K562 (cell line): Measurements from ENCODE around the gene DHRS12. TPM values are rescaled to one million over a fixed set of nuclear protein-coding genes. Genes with fewer than 3 reads are reported as not detected.

Experiments
- ATAC-seq: fragments of 200-7000 bp; cut with Tn5 transposase; 3 replicates; pipeline ENCODE4 v1.9.1; 2020; ENCODE audit warnings: moderate library complexity
- BruUV-seq: library from RNA; stranded (reverse); fragments of 400-500 nt; replicated peaks from 2 replicates; lab custom pipeline; 2021; lab: Mats Ljungman, UMichigan
- CTCF ChIA-PET: fragments of 300-600 bp; formaldehyde crosslinking; extraction: SDS; loops from one replicate; lab custom pipeline; 2021; ENCODE audit warnings: low intra/inter-chr PET ratio; lab: Yijun Ruan, JAX
- POLR2A ChIA-PET: fragments of 300-600, 350-650 bp; sonication (Branson Sonifier 250); formaldehyde crosslinking; extraction: SDS; loops from one replicate; lab custom pipeline; 2021; ENCODE audit warnings: antibody characterized with exemption, inconsistent platforms; lab: Yijun Ruan, JAX
- DNase-seq, 4 experiments: peaks; one replicate each; pipeline versions ENCODE4 v3.0.0 to v3.0.0-alpha.2; 2011 to 2018; ENCODE audit warnings: low spot score in 3 of 4, mixed read lengths in 3 of 4; ENCODE audit errors: extremely low read depth in 1 of 4
- FAIRE-seq: peaks from 2 replicates; lab custom pipeline; 2011; peaks lifted over from hg19 to GRCh38; lab: Jason Lieb, UNC
- H2AFZ ChIP-seq: 2 replicates; pipeline ENCODE4 v1.6.0; 2011; ENCODE audit warnings: low read depth, low read length, control low read depth, inconsistent platforms
- H3K27ac ChIP-seq: fragments of 200-600 bp; 3 replicates; pipeline ENCODE4 v1.8.0; 2011; ENCODE audit warnings: low read depth, mild to moderate bottlenecking, control low read depth, inconsistent platforms, low read length, moderate library complexity, mixed read lengths; ENCODE audit errors: extremely low read depth
- H3K27me3 ChIP-seq, 2 experiments: fragments of 300-600 bp in 1 of 2; 2 replicates in 1 of 2; 3 replicates in 1 of 2; pipeline versions ENCODE4 v1.6.0 to v1.8.0; 2011; ENCODE audit warnings: inconsistent platforms in 2 of 2, low read length in 2 of 2, mild to moderate bottlenecking in 1 of 2, mixed read lengths in 1 of 2, moderate library complexity in 1 of 2; ENCODE audit not compliant: control insufficient read depth in 2 of 2, insufficient read depth in 2 of 2
- H3K36me3 ChIP-seq: fragments of 300-600 bp; 3 replicates; pipeline ENCODE4 v1.8.0; 2011; ENCODE audit warnings: mild to moderate bottlenecking, low read length, inconsistent platforms; ENCODE audit not compliant: control insufficient read depth, insufficient read depth
- H3K4me1 ChIP-seq, 2 experiments: fragments of 200-600 bp in 1 of 2; replicated peaks in 1 of 2; 2 replicates in 1 of 2; 3 replicates in 1 of 2; pipeline versions ENCODE4 v1.5.1 to v1.8.0; 2011; ENCODE audit warnings: inconsistent platforms in 2 of 2, low read length in 2 of 2, mild to moderate bottlenecking in 1 of 2, mixed read lengths in 1 of 2, moderate library complexity in 1 of 2; ENCODE audit not compliant: control insufficient read depth in 2 of 2, insufficient read depth in 2 of 2
- H3K4me2 ChIP-seq: 2 replicates; pipeline ENCODE4 v1.6.1; 2011; ENCODE audit warnings: low read length, control low read depth, inconsistent platforms, mixed read lengths; ENCODE audit not compliant: insufficient read depth
- H3K4me3 ChIP-seq: fragments of 200-600 bp; sonication (generic), shearing (Covaris generic); 2 replicates; pipeline ENCODE4 v1.5.1; 2016; ENCODE audit warnings: control low read depth, inconsistent platforms
- H3K79me2 ChIP-seq: fragments of 200-600 bp; 3 replicates; pipeline ENCODE4 v1.8.0; 2011; ENCODE audit warnings: low read length, inconsistent platforms; ENCODE audit not compliant: control insufficient read depth, insufficient read depth
- H3K9ac ChIP-seq, 2 experiments: 2 replicates each; pipeline versions ENCODE4 v1.6.0 to v1.6.1; 2011; ENCODE audit warnings: low read depth in 2 of 2, low read length in 2 of 2, control low read depth in 1 of 2, inconsistent platforms in 1 of 2, mild to moderate bottlenecking in 1 of 2, mixed read lengths in 1 of 2; ENCODE audit not compliant: insufficient read depth in 1 of 2
- H3K9me1 ChIP-seq: one replicate; pipeline ENCODE4 v1.6.0; 2011; ENCODE audit warnings: inconsistent platforms, mild to moderate bottlenecking, low read length, moderate library complexity; ENCODE audit not compliant: control insufficient read depth, insufficient read depth
- H3K9me3 ChIP-seq: replicated peaks from 2 replicates; pipeline ENCODE4 v1.5.1; 2011; ENCODE audit warnings: low read depth, low read length, inconsistent platforms; ENCODE audit not compliant: control insufficient read depth, insufficient read depth
- H4K20me1 ChIP-seq: replicated peaks from 2 replicates; pipeline ENCODE4 v1.6.1; 2011; ENCODE audit warnings: low read length, inconsistent platforms, mixed read lengths; ENCODE audit not compliant: control insufficient read depth, insufficient read depth
- EP300 ChIP-seq: IDR thresholded peaks from 2 replicates; pipeline ENCODE4 v1.6.1; 2012; ENCODE audit warnings: low read length, improper control_type of control experiment
- FOXK1 ChIP-seq: sonication (generic); formaldehyde crosslinking; IDR thresholded peaks from 2 replicates; pipeline ENCODE4 v1.8.0; 2022; ENCODE audit warnings: missing genetic modification reagents, mild to moderate bottlenecking, borderline replicate concordance
- NCOA4 ChIP-seq: fragments of 450-650 bp; IDR thresholded peaks from 2 replicates; pipeline ENCODE4 v1.6.1; 2018; ENCODE audit warnings: mild to moderate bottlenecking; ENCODE audit not compliant: partially characterized antibody
- PRPF4 ChIP-seq: fragments of 200-400 bp; formaldehyde crosslinking; IDR thresholded peaks from one replicate; pipeline ENCODE4 v1.6.1; 2017; ENCODE audit warnings: low read length, low read depth, mild to moderate bottlenecking; ENCODE audit not compliant: insufficient read depth, poor library complexity, severe bottlenecking
- RERE ChIP-seq: sonication (generic); formaldehyde crosslinking; IDR thresholded peaks from 2 replicates; pipeline ENCODE4 v1.8.0; 2023; ENCODE audit warnings: missing genetic modification reagents, mild to moderate bottlenecking, borderline replicate concordance
- ZNF551 ChIP-seq: fragments of 250-450 bp; sonication (Bioruptor Pico); IDR thresholded peaks from 2 replicates; pipeline ENCODE4 v1.5.0; 2021; ENCODE audit warnings: mild to moderate bottlenecking, moderate library complexity
- ZSCAN29 ChIP-seq: fragments of 450-650 bp; IDR thresholded peaks from 2 replicates; pipeline ENCODE4 v1.6.1; 2017
- WGBS: fragments of 100-300 bp; shearing (Covaris generic); methylation state at CpG from one replicate; pipeline ENCODE4 v1.1.6; 2016; ENCODE audit warnings: low coverage, mixed read lengths; ENCODE audit not compliant: insufficient coverage; ENCODE audit errors: missing lambda C conversion rate; 5-methylcytosine and 5-hydroxymethylcytosine counted together
- in situ Hi-C: fragments of 300-500 bp; cut with MboI; formaldehyde crosslinking; loops from 4 replicates; pipeline ENCODE4 v1.15.0; 2018; ENCODE audit warnings: inconsistent platforms, mixed read lengths
- intact Hi-C: fragments of 100-400 bp; cut with micrococcal nuclease; formaldehyde crosslinking; loops from 2 replicates; pipeline ENCODE4 v1.14.2; 2022
- polyA plus RNA-seq, 8 experiments: library from polyadenylated mRNA; depleted of rRNA in 4 of 8; stranded (reverse) in 5 of 8; unstranded in 3 of 8; fragments of >200 nt; fragmentation: Nextera tagmentation in 2 of 8; fragmentation: Illumina TruSeq in 1 of 8; extraction: Ambion mirVana in 2 of 8; extraction: Trizol in 1 of 8; gene quantifications; 2 replicates each; pipeline versions ENCODE4 v1.2.1 to v1.2.3, GENCODE V29; 2011 to 2014; ENCODE audit warnings: inconsistent platforms in 1 of 8, missing spikeins in 1 of 8
- total RNA-seq, 7 experiments: library from RNA; depleted of rRNA in 6 of 7; stranded (reverse); fragments of >200 nt in 6 of 7; fragmentation: Illumina TruSeq in 2 of 7; extraction: Trizol in 2 of 7; gene quantifications; 2 replicates each; pipeline versions ENCODE4 v1.2.1 to v1.2.3, GENCODE V29; 2011 to 2021; ENCODE audit warnings: low replicate concordance in 1 of 7
- TF ChIP-seq, protein P1 (sequence below), 2 experiments: fragments of 250-450 bp in 1 of 2; fragments of 450-650 bp in 1 of 2; sonication (Bioruptor Pico) in 1 of 2; IDR thresholded peaks; 2 replicates each; pipeline versions ENCODE4 v1.6.1 to v1.8.0; 2016 to 2021; ENCODE audit warnings: mild to moderate bottlenecking in 2 of 2, moderate library complexity in 2 of 2, missing compliant biosample characterization in 1 of 2, missing genetic modification characterization in 1 of 2
- TF ChIP-seq, protein P2 (sequence below): fragments of 250-450 bp; sonication (Bioruptor Pico); IDR thresholded peaks from 2 replicates; pipeline ENCODE4 v1.9.0; 2021; ENCODE audit warnings: mild to moderate bottlenecking, inconsistent platforms
- TF ChIP-seq, protein P3 (sequence below): fragments of 250-450 bp; sonication (Bioruptor Pico); IDR thresholded peaks from 2 replicates; pipeline ENCODE4 v1.4.0; 2020; ENCODE audit warnings: mild to moderate bottlenecking, moderate library complexity, borderline replicate concordance

Gene DHRS12
- total and polyA plus RNA-seq, 9 of the 15 experiments (the other 6 are each of a cell fraction or from before 2014, with no cell fraction given): 0.62 to 2.7 (median 0.98) TPM

DNA sequence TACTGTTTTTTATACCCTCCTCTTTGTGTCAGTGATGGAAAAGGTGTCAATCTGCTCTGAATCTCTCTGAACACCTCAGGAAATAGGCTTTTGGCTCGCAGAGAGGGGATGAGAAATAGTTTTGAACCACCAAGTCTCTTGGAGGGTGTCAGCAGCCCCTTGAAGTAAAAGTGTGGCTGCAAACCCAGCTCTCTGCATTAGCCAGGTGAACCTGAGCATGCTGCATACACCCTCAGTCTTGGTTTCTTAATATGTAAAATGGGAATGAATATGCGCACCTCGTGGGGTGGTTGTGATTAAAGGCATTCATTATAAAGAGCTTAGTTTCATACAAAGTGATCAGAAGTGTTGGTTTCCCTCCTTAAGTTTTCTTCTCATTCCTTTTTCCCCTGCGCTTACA is 1.4 kb upstream of the DHRS12 start:
- Histone ChIP-seq H3K4me1 (peaks cover 18 to 27% of the 10 kb centered on the region in 2 experiments; a peak in 4 of 5 replicates), H3K36me3 (no peaks in the 10 kb centered on the region), H3K9ac (no peak overlapping the region), H3K9me3 (no peaks in the 10 kb centered on the region), H3K79me2 (peaks cover 7% of the 10 kb centered on the region; the same call in 1 of the 3 replicates), H3K9me1 (no peaks in the 10 kb centered on the region), H3K27me3 (peaks cover 0 to 4% of the 10 kb centered on the region in 2 experiments; a peak in 2 of 5 replicates), H4K20me1 (no peaks in the 10 kb centered on the region), H3K4me2 (peak overlapping the region; percentile 90; the same call in 1 of the 2 replicates), H2AFZ (no peak overlapping the region), H3K4me3 (no peak overlapping the region; the same call in 1 of the 2 replicates), H3K27ac (no peak overlapping the region)
- DNase-seq: no peak
- BruUV-seq: no TSS peak
- WGBS: 90% methylated on average over 4 of the region's 4 CpGs
- in situ Hi-C loops: no loop called here
- POLR2A ChIA-PET: interaction anchor here (0.6 to 0.7 kb wide), 2 partner anchors 23 to 653 kb away, joined by 3 read pairs; no protein-coding TSS in a partner anchor
- CTCF ChIA-PET: no interaction called here
- no peak for ATAC-seq
- FAIRE-seq: peak; percentile 40
- intact Hi-C loops: no loop called here
- TF ChIP-seq, protein P1, sequence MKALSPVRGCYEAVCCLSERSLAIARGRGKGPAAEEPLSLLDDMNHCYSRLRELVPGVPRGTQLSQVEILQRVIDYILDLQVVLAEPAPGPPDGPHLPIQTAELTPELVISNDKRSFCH (CRISPR knock-in tag; IDR thresholded peaks at IDR 0.05): no peak
- TF ChIP-seq, protein P1 (tag; IDR thresholded peaks at IDR 0.05): no peak
- TF ChIP-seq ZSCAN29 (no peak), PRPF4 (no peak), RERE (CRISPR knock-in tag) (no peak), NCOA4 (no peak), ZNF551 (CRISPR knock-in tag) (no peak), EP300 (no peak), FOXK1 (CRISPR knock-in tag) (no peak)
- TF ChIP-seq, protein P2, sequence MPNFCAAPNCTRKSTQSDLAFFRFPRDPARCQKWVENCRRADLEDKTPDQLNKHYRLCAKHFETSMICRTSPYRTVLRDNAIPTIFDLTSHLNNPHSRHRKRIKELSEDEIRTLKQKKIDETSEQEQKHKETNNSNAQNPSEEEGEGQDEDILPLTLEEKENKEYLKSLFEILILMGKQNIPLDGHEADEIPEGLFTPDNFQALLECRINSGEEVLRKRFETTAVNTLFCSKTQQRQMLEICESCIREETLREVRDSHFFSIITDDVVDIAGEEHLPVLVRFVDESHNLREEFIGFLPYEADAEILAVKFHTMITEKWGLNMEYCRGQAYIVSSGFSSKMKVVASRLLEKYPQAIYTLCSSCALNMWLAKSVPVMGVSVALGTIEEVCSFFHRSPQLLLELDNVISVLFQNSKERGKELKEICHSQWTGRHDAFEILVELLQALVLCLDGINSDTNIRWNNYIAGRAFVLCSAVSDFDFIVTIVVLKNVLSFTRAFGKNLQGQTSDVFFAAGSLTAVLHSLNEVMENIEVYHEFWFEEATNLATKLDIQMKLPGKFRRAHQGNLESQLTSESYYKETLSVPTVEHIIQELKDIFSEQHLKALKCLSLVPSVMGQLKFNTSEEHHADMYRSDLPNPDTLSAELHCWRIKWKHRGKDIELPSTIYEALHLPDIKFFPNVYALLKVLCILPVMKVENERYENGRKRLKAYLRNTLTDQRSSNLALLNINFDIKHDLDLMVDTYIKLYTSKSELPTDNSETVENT (CRISPR knock-in tag): no peak
- TF ChIP-seq, protein P3, sequence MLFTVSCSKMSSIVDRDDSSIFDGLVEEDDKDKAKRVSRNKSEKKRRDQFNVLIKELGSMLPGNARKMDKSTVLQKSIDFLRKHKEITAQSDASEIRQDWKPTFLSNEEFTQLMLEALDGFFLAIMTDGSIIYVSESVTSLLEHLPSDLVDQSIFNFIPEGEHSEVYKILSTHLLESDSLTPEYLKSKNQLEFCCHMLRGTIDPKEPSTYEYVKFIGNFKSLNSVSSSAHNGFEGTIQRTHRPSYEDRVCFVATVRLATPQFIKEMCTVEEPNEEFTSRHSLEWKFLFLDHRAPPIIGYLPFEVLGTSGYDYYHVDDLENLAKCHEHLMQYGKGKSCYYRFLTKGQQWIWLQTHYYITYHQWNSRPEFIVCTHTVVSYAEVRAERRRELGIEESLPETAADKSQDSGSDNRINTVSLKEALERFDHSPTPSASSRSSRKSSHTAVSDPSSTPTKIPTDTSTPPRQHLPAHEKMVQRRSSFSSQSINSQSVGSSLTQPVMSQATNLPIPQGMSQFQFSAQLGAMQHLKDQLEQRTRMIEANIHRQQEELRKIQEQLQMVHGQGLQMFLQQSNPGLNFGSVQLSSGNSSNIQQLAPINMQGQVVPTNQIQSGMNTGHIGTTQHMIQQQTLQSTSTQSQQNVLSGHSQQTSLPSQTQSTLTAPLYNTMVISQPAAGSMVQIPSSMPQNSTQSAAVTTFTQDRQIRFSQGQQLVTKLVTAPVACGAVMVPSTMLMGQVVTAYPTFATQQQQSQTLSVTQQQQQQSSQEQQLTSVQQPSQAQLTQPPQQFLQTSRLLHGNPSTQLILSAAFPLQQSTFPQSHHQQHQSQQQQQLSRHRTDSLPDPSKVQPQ (CRISPR knock-in tag): no peak
